Left ventricle myocardium superior (tissue), 1 donor: Measurements from ENCODE around the gene CLEC18A. TPM values are rescaled to one million over a fixed set of nuclear protein-coding genes. Genes with fewer than 3 reads are reported as not detected.
A peak's percentile ranks its signal among the peaks of the same experiment; 100 is the strongest.
"Not testable (repeated sequence)": the region's sequence is repeated elsewhere in the genome, so short reads cannot be mapped to it uniquely, and the experiment has no call there.

ENCODE experiments used
- ATAC-seq: fragments of 200-7000 bp; cut with Tn5 transposase; one replicate; pipeline ENCODE4 v1.9.1; 2020; ENCODE audit warnings: mild to moderate bottlenecking, moderate library complexity
- DNase-seq: peaks from one replicate; pipeline ENCODE4 v3.0.0-alpha.2; 2020
- intact Hi-C: fragments of 100-400 bp; cut with micrococcal nuclease; formaldehyde crosslinking; loops from one replicate; pipeline ENCODE4 v1.11.0; 2022
- long read RNA-seq: library from polyadenylated mRNA; unstranded; transcript quantifications from one replicate; pipeline ENCODE4 v2.0.0, GENCODE V29; 2021
- total RNA-seq: library from RNA; stranded (reverse); fragmentation: NEBNext Ultra II Directional; extraction: Animal tissue kit (Norgen Biotek cat#: 25700); gene quantifications from one replicate; pipeline ENCODE4 v1.2.1, GENCODE V29; 2021
- donor health status: DM: no; HTN: yes; CAD: no; lungs with severe emphysema.

CLEC18A gene
- total RNA-seq, result 0.27 TPM
- long read RNA-seq, result 0 reads

GRCh38 chr16:69951017-69951671 lies at the start of gene CLEC18A:
CLEC18A (plus strand) TSS chr16:69951334; CDS start chr16:69951367, 33 bp downstream.
- ATAC-seq, DNase-seq, intact Hi-C loops: not testable (repeated sequence)

- intact Hi-C loops, result no loop called here
- DNase-seq, result no peak
- no peak for ATAC-seq
These were observed 47.2 kb upstream of the CLEC18A start for GRCh38 chr16:69903865-69904415.

GRCh38 chr16:69904495-69905170 lies 46.5 kb upstream of the CLEC18A start:
- DNase-seq (no peak), ATAC-seq (no peak)
- intact Hi-C loops, result no loop called here

GRCh38 chr16:69905171-69905555 lies 46.0 kb upstream of the CLEC18A start:
- no peak for DNase-seq
- intact Hi-C loops, result no loop called here
- ATAC-seq, result no peak

GRCh38 chr16:69906838-69907401 lies 44.2 kb upstream of the CLEC18A start:
- intact Hi-C loops, result no loop called here
- DNase-seq (no peak), ATAC-seq (no peak)

GRCh38 chr16:69909043-69909442 lies 42.1 kb upstream of the CLEC18A start:
- DNase-seq (no peak), ATAC-seq (no peak)
- intact Hi-C loops, result no loop called here

GRCh38 chr16:69909760-69910159 lies 41.4 kb upstream of the CLEC18A start:
- intact Hi-C loops, result no loop called here
- ATAC-seq, result no peak
- DNase-seq, result no peak

GRCh38 chr16:69910964-69911363 lies 40.2 kb upstream of the CLEC18A start:
- no peak for DNase-seq
- ATAC-seq, result no peak
- intact Hi-C loops, result no loop called here

- ATAC-seq (no peak), DNase-seq (no peak)
- intact Hi-C loops, result no loop called here
These were observed 34.7 kb upstream of the CLEC18A start for GRCh38 chr16:69916462-69916861.

- no peak for DNase-seq
- intact Hi-C loops, result no loop called here
- ATAC-seq, result no peak
These were observed 33.8 kb upstream of the CLEC18A start for GRCh38 chr16:69917311-69917710.

- intact Hi-C loops, result no loop called here
- ATAC-seq (peak; percentile 60), DNase-seq (peak; percentile 45)
These were observed 33.4 kb upstream of the CLEC18A start for GRCh38 chr16:69917739-69918138.

- DNase-seq (no peak), ATAC-seq (no peak)
- intact Hi-C loops, result no loop called here
These were observed 32.9 kb upstream of the CLEC18A start for GRCh38 chr16:69918241-69918640.

- ATAC-seq (peak; percentile 31), DNase-seq (no peak)
- intact Hi-C loops, result no loop called here
These were observed 30.0 kb upstream of the CLEC18A start for GRCh38 chr16:69921127-69921526.

GRCh38 chr16:69922200-69922599 lies 28.9 kb upstream of the CLEC18A start:
- DNase-seq (no peak), ATAC-seq (no peak)
- intact Hi-C loops, result no loop called here

- intact Hi-C loops, result no loop called here
- ATAC-seq, result no peak
- no peak for DNase-seq
These were observed 26.9 kb upstream of the CLEC18A start for GRCh38 chr16:69924041-69924775.

GRCh38 chr16:69924777-69925191 lies 26.4 kb upstream of the CLEC18A start:
- ATAC-seq (peak; percentile 80), DNase-seq (peak; percentile 72)
- intact Hi-C loops, result loop anchor here (5.0 kb wide), 1 partner anchor 127 kb away; no protein-coding TSS in a partner anchor

GRCh38 chr16:69925311-69925710 lies 25.8 kb upstream of the CLEC18A start:
- ATAC-seq (peak; percentile 9), DNase-seq (no peak)
- intact Hi-C loops, result loop anchor here (5.0 kb wide), 1 partner anchor 128 kb away; no protein-coding TSS in a partner anchor

- intact Hi-C loops, result loop anchor here (5.0 kb wide), 1 partner anchor 129 kb away; no protein-coding TSS in a partner anchor
- ATAC-seq, result no peak
- DNase-seq, result no peak
These were observed 24.9 kb upstream of the CLEC18A start for GRCh38 chr16:69926241-69926640.

- ATAC-seq (peak; percentile 76), DNase-seq (peak; percentile 80)
- intact Hi-C loops, result loop anchor here (5.0 kb wide), 1 partner anchor 130 kb away; no protein-coding TSS in a partner anchor
These were observed 23.9 kb upstream of the CLEC18A start for GRCh38 chr16:69927056-69927757.
